NT2/D1 (cell line): Measurements from ENCODE around the gene TRABD2B.

ENCODE experiments used
- SUZ12 ChIP-seq: IDR thresholded peaks from 2 replicates; pipeline ENCODE4 v1.6.1; 2011; ENCODE audit not compliant: insufficient read length, insufficient read depth; ENCODE audit errors: extremely low read depth
- YY1 ChIP-seq: IDR thresholded peaks from 2 replicates; pipeline ENCODE4 v1.6.1; 2011; ENCODE audit not compliant: insufficient read length, insufficient read depth
- ZNF274 ChIP-seq: IDR thresholded peaks from 2 replicates; pipeline ENCODE4 v1.6.1; 2011; ENCODE audit warnings: mild to moderate bottlenecking, low read depth, low read length

DNA sequence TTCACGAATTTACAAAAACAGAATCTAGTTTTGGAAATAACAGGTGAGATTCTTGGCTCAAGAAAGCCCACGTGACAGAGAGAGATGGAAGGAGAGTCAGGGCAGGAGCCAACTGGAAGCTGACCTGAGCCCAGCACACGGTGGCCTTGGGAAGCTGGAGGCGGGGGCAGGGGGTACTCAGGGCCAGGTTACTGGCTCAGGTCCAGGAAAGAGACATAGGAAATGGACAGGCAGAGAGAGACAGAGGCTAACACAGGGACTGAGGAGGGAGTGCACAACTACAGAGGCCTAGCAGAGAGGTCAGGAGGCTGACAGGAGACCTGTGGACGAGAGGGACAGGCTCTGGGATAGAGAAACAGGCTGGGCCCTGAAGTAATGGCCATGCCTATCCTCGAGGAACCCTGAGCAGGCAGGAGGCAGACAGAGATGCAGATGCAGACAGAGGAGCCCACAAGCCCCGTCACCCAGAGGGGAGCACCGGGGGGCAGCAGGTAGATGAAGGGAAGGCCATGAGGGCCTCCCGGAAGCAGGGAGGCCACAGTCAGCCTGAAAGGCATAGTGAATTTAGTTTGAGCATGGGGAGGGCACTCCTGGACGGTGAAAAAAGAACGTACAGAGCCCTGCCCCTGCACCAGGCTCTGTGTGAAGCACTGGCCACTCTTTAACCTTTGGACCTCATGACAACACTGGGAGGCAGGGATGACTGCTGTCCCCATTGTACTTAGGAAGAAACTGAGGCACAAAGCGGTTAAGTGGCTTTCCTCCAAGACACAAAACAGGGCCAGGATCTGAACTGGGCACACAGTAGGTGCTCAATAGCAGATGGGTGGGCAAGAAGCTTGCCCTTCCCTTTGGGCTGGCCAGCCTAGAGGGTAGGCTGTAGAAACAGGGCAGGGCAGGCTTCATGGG, 230.1 kb downstream of the TRABD2B start:
- no peak for TF ChIP-seq ZNF274
- no peak for TF ChIP-seq YY1
- TF ChIP-seq SUZ12 = no peak
